Astrocyte (in vitro differentiated cells and primary cell): Measurements from ENCODE around the gene NUBP2. TPM values are rescaled to one million over a fixed set of nuclear protein-coding genes. Genes with fewer than 3 reads are reported as not detected.

ENCODE experiments used
- DNase-seq: peaks from one replicate; pipeline ENCODE4 v3.0.0-alpha.2; 2010; ENCODE audit warnings: low read depth
- FAIRE-seq: peaks from 2 replicates; lab custom pipeline; 2011; peaks lifted over from hg19 to GRCh38; lab: Jason Lieb, UNC
- H2AFZ ChIP-seq: 2 replicates; pipeline ENCODE4 v1.6.0; 2012; ENCODE audit warnings: low read depth, low read length, inconsistent platforms
- H3K27ac ChIP-seq: 2 replicates; pipeline ENCODE4 v1.5.1; 2011; ENCODE audit warnings: low read depth, low read length, inconsistent platforms
- H3K27me3 ChIP-seq: 2 replicates; pipeline ENCODE4 v1.6.0; 2011; ENCODE audit warnings: low read length, inconsistent platforms; ENCODE audit not compliant: insufficient read depth
- H3K36me3 ChIP-seq: 2 replicates; pipeline ENCODE4 v1.5.1; 2011; ENCODE audit warnings: low read length, inconsistent platforms; ENCODE audit not compliant: insufficient read depth
- H3K4me1 ChIP-seq: 2 replicates; pipeline ENCODE4 v1.5.1; 2011; ENCODE audit warnings: low read length, inconsistent platforms; ENCODE audit not compliant: insufficient read depth
- H3K4me2 ChIP-seq: 2 replicates; pipeline ENCODE4 v1.6.0; 2012; ENCODE audit warnings: low read length, inconsistent platforms
- H3K4me3 ChIP-seq: 2 replicates; pipeline ENCODE4 v1.5.1; 2011; ENCODE audit warnings: low read depth, mild to moderate bottlenecking, low read length, inconsistent platforms; ENCODE audit not compliant: insufficient read depth
- H3K79me2 ChIP-seq: 2 replicates; pipeline ENCODE4 v1.6.0; 2012; ENCODE audit warnings: mild to moderate bottlenecking, low read length, inconsistent platforms; ENCODE audit not compliant: insufficient read depth
- H3K9ac ChIP-seq: 2 replicates; pipeline ENCODE4 v1.6.0; 2012; ENCODE audit warnings: mild to moderate bottlenecking, low read length, inconsistent platforms
- H3K9me3 ChIP-seq: 2 replicates; pipeline ENCODE4 v1.5.1; 2012; ENCODE audit warnings: low read depth, mild to moderate bottlenecking, low read length, inconsistent platforms; ENCODE audit not compliant: insufficient read depth
- H4K20me1 ChIP-seq: 2 replicates; pipeline ENCODE4 v1.6.0; 2012; ENCODE audit warnings: low read length, inconsistent platforms; ENCODE audit not compliant: insufficient read depth
- H3K27ac Mint-ChIP-seq: one replicate; pipeline ENCODE4 v1.8.0; 2021; ENCODE audit warnings: mild to moderate bottlenecking, mixed read lengths; ENCODE audit not compliant: unreplicated experiment
- H3K27me3 Mint-ChIP-seq: one replicate; pipeline ENCODE4 v1.8.0; 2021; ENCODE audit warnings: low read depth, mixed read lengths; ENCODE audit not compliant: unreplicated experiment
- H3K36me3 Mint-ChIP-seq: one replicate; pipeline ENCODE4 v1.8.0; 2021; ENCODE audit warnings: low read depth, mixed read lengths; ENCODE audit not compliant: unreplicated experiment
- H3K4me1 Mint-ChIP-seq: one replicate; pipeline ENCODE4 v1.8.0; 2021; ENCODE audit warnings: low read depth, mixed read lengths; ENCODE audit not compliant: unreplicated experiment
- H3K4me3 Mint-ChIP-seq: one replicate; pipeline ENCODE4 v1.8.0; 2021; ENCODE audit warnings: mild to moderate bottlenecking, moderate library complexity, mixed read lengths; ENCODE audit not compliant: unreplicated experiment
- H3K9me3 Mint-ChIP-seq: one replicate; pipeline ENCODE4 v1.8.0; 2021; ENCODE audit warnings: mild to moderate bottlenecking, mixed read lengths; ENCODE audit not compliant: unreplicated experiment
- EZH2 ChIP-seq: IDR thresholded peaks from 2 replicates; pipeline ENCODE4 v1.6.1; 2012; ENCODE audit warnings: mild to moderate bottlenecking, low read length, inconsistent platforms; ENCODE audit not compliant: insufficient read depth
- total RNA-seq: library from RNA; stranded (reverse); gene quantifications from 2 replicates; pipeline ENCODE4 v1.2.1, GENCODE V29; 2021
- TF ChIP-seq, protein P1 (sequence below): IDR thresholded peaks from 2 replicates; pipeline ENCODE4 v1.5.1; 2011; ENCODE audit warnings: low read depth, mild to moderate bottlenecking, inconsistent platforms, low read length, moderate library complexity; ENCODE audit not compliant: insufficient read depth

The NUBP2 gene
- total RNA-seq, 1 donor from 2014 or later = 41.4 TPM

DNA sequence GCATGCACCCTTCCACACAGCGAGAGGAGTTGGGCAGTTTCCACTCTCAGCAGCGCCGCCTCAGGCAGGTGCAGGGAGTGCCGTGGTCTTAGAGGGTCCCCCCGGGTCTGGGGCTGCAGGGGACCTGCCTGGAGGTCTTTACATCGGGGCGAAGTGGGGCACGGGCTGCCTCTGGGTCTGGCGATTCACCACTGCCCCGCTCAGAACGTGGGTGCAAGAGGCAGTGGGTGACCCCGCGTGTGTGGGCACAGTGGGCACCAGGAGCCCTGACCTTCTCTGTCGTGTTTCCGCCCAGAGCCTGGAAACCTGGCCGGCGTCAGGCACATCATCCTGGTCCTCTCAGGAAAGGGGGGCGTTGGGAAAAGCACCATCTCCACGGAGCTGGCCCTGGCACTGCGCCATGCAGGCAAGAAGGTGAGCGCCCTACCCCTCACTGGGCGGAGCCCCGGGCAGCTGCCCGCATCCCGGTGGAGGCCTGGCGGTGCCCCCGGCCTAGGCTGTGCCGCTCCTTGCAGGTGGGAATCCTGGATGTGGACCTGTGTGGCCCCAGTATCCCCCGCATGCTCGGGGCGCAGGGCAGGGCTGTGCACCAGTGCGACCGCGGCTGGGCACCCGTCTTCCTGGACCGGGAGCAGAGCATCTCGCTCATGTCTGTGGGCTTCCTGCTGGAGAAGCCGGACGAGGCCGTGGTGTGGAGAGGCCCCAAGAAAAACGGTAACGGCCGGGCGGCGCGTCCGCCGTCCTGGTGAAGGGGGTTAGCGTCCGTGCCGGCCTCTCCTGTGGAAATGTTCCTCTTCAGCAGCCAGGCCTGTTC is 3.7 kb downstream of the NUBP2 start:
- Histone ChIP-seq H3K4me1 (peaks cover 6% of the 10 kb centered on the region), H3K9me3 (no peaks in the 10 kb centered on the region), H3K27me3 (no peaks in the 10 kb centered on the region), H3K79me2 (peaks cover 60% of the 10 kb centered on the region), H3K9ac (no peak overlapping the region), H3K4me3 (no peak overlapping the region), H3K36me3 (peaks cover 2% of the 10 kb centered on the region), H3K4me2 (no peak overlapping the region), H4K20me1 (peaks cover 39% of the 10 kb centered on the region), H2AFZ (no peak overlapping the region), H3K27ac (no peak overlapping the region)
- DNase-seq = no peak
- Mint-ChIP-seq H3K4me1 (peaks cover 4% of the 10 kb centered on the region), H3K27me3 (no peaks in the 10 kb centered on the region), H3K9me3 (no peaks in the 10 kb centered on the region), H3K36me3 (peaks cover 2% of the 10 kb centered on the region), H3K4me3 (no peak overlapping the region), H3K27ac (no peak overlapping the region)
- FAIRE-seq = no peak
- TF ChIP-seq, protein P1, sequence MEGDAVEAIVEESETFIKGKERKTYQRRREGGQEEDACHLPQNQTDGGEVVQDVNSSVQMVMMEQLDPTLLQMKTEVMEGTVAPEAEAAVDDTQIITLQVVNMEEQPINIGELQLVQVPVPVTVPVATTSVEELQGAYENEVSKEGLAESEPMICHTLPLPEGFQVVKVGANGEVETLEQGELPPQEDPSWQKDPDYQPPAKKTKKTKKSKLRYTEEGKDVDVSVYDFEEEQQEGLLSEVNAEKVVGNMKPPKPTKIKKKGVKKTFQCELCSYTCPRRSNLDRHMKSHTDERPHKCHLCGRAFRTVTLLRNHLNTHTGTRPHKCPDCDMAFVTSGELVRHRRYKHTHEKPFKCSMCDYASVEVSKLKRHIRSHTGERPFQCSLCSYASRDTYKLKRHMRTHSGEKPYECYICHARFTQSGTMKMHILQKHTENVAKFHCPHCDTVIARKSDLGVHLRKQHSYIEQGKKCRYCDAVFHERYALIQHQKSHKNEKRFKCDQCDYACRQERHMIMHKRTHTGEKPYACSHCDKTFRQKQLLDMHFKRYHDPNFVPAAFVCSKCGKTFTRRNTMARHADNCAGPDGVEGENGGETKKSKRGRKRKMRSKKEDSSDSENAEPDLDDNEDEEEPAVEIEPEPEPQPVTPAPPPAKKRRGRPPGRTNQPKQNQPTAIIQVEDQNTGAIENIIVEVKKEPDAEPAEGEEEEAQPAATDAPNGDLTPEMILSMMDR = no peak
- no peak for TF ChIP-seq EZH2

DNA sequence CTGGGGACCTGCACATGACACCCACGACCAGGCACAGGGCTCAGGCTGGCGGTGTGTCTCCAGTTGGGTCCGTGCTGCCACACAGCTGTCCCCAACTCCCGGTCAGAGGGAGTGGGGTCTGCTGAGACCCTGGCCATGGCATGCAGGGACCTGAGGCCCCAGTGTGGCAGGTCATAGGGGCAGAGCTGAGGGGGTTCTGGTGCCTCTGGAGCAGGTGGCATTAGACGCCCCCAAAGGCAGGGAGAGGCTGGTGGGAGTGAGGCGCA is 4.2 kb downstream of the NUBP2 start:
- Mint-ChIP-seq H3K27ac (no peak overlapping the region), H3K27me3 (no peaks in the 10 kb centered on the region), H3K36me3 (no peaks in the 10 kb centered on the region), H3K4me3 (no peak overlapping the region), H3K4me1 (no peaks in the 10 kb centered on the region), H3K9me3 (no peaks in the 10 kb centered on the region)
- peaks cover 55% of the 10 kb centered on the region for H3K79me2 ChIP-seq
- H3K27ac ChIP-seq = no peak overlapping the region
- no peak overlapping the region for H3K4me3 ChIP-seq
- H3K36me3 ChIP-seq = peaks cover 2% of the 10 kb centered on the region
- H3K9me3 ChIP-seq = no peaks in the 10 kb centered on the region
- FAIRE-seq (no peak), DNase-seq (no peak)
- peaks cover 4% of the 10 kb centered on the region for H3K4me1 ChIP-seq
- H3K9ac ChIP-seq = no peak overlapping the region
- TF ChIP-seq EZH2 = no peak
- TF ChIP-seq, protein P1 = no peak
- H4K20me1 ChIP-seq = peaks cover 34% of the 10 kb centered on the region
- H3K4me2 ChIP-seq = no peak overlapping the region
- no peaks in the 10 kb centered on the region for H3K27me3 ChIP-seq
- no peak overlapping the region for H2AFZ ChIP-seq
